Measurements from ENCODE around the gene HOOK2. TPM values are rescaled to one million over a fixed set of nuclear protein-coding genes. Genes with fewer than 3 reads are reported as not detected.

The HOOK2 gene
- total RNA-seq, 4 donors from 2014 or later, result 26.9 to 71.3 (median 56.3) TPM

GRCh38 chr19:12792051-12792852 is 16.9 kb upstream of the HOOK2 start:
- no peak for TF ChIP-seq CTCF (IDR thresholded peaks at IDR 0.05)
- DNase-seq (ENCODE audit: low spot score) (no peak), ATAC-seq (ENCODE audit: low FRiP score) (no peak)

GRCh38 chr19:12791345-12792050 is 16.1 kb upstream of the HOOK2 start, which contains the start of gene JUNB:
JUNB (plus strand) TSS chr19:12791486; CDS start chr19:12791772, 286 bp downstream.
- peak; percentile 33 for ATAC-seq (ENCODE audit: low FRiP score)
- TF ChIP-seq CTCF (IDR thresholded peaks at IDR 0.05), result no peak
- DNase-seq (ENCODE audit: low spot score), result peak; percentile 86

GRCh38 chr19:12790628-12791344 is 15.4 kb upstream of the HOOK2 start:
- no peak for ATAC-seq (ENCODE audit: low FRiP score)
- DNase-seq (ENCODE audit: low spot score), result no peak
- TF ChIP-seq CTCF (IDR thresholded peaks at IDR 0.05), result no peak

- DNase-seq (ENCODE audit: low spot score) (peak; percentile 84), ATAC-seq (ENCODE audit: low FRiP score) (peak; percentile 50)
- TF ChIP-seq CTCF (IDR thresholded peaks at IDR 0.05), result no peak
Measured at GRCh38 chr19:12789904-12790619, 14.7 kb upstream of the HOOK2 start.

- no peak for ATAC-seq (ENCODE audit: low FRiP score)
- DNase-seq (ENCODE audit: low spot score), result no peak
- TF ChIP-seq CTCF (IDR thresholded peaks at IDR 0.05), result no peak
Measured at GRCh38 chr19:12789098-12789903, 13.9 kb upstream of the HOOK2 start.

GRCh38 chr19:12788682-12789097 is 13.3 kb upstream of the HOOK2 start:
- no peak for TF ChIP-seq CTCF (IDR thresholded peaks at IDR 0.05)
- DNase-seq (ENCODE audit: low spot score) (no peak), ATAC-seq (ENCODE audit: low FRiP score) (no peak)
